Activated CD4-positive, alpha-beta T cell treated with anti-CD3 and anti-CD28 coated beads, Interleukin-2, amount 50 U/mL, for 24 hours (primary cell): ENCODE data around the gene EHD1.
"Not testable (repeated sequence)": the region's sequence is repeated elsewhere in the genome, so short reads cannot be mapped to it uniquely, and the experiment has no call there.

Experiments
- DNase-seq, 2 donors: peaks; one replicate each; pipeline ENCODE4 v3.0.0-alpha.2; 2020; ENCODE audit warnings: low read depth in 1 of 2, low spot score in 1 of 2

The EHD1 gene

DNA sequence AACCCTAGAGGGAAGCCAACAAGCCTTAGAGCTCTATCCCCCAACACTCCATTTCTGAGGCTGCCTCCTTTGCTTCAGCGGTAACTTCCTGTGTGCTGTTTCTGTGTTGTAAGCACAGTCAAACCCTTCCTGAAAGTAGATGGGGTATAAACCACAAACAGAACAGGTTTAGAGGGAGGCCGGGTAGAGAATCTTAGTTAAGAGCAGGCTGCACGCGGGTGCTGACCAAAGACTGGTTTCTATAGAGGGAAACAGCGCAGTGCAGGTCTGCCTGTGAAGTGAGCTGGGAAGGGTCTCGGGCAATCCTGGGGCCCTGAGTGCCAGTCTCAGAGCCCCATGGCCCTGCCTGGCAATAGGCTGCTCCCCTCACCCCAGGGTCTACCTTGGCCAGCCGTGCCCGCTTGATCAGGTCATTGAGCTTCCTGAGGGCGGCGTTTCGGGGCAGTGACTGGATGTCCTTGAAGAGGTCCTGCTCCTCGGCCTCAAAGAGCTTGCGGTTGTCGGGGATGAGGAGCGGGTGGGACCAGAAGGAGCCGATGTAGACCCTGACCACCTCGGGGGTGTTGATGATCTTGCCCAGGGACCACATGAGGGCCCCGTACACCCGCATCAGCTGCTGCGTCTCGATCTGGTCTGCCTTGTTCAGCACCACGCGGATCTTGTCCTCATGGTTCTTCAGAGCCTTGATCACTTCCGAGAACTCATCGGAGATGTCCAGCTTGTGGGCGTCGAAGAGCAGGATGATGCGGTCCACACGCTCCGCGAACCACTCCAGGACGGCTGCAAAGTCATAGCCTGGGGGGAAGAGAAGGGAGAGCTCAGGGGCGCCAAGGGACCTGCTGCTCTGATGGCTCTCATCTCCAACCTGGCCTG lies 18.6 kb downstream of the EHD1 start:
- peak in 1 of 2 donors; percentile 73 for DNase-seq

DNA sequence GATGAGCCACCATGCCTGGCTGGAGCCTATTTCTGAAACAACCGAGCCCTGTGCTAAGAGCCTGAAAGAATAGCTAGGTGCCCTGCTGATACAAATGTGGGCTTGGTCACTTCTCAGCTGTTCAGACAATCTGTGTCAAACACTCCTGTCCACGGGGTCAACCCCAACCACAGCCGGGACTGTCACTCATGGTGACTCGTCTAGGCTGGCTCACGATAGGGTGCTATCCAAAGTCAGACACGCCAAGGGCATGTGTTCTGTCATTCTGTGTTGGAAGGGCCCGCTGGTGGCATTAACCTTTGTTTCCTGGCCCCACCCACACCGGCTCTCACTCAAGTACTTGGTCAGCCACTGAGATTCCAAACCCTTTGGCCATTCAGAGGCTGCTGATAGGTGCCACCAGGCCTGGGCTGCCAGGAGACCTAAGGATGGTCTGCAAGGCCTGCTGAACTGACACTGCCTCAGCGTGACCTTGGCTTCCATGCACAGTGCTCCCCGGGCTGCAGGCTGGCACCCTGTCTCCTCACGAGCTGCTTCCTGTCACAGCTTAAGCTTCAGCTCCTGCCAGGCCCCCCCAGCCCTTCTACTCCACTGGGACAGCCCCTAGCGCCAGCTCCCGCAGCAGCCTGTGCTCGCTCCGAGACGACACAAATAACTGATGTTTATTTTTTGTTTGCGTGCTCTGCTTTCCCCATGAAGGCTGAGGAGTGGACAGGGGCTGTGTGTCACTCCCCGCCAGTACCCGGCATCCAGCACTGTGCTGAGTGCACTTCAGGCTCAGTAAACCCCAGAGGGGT lies 19.8 kb downstream of the EHD1 start:
- no peak for DNase-seq

DNA sequence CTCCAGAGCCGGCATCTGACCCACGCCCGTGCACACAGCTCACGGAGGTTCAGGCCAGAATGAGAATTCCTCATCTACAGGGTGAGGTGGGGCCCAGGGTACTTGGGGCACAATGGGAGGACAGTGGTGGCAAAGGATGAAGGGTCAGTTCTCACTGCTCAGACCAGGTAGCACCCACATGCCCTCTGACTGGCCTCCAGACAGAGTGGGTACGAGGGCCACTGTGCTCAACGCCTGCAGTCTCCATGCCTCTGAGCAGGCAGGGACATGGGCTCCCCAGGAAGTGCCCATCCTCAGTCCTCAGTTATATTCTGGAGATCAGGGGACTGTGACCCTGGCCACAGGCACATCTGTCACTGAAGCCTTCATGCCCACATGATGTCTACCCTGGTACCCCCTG lies 20.9 kb downstream of the EHD1 start:
- no peak for DNase-seq

DNA sequence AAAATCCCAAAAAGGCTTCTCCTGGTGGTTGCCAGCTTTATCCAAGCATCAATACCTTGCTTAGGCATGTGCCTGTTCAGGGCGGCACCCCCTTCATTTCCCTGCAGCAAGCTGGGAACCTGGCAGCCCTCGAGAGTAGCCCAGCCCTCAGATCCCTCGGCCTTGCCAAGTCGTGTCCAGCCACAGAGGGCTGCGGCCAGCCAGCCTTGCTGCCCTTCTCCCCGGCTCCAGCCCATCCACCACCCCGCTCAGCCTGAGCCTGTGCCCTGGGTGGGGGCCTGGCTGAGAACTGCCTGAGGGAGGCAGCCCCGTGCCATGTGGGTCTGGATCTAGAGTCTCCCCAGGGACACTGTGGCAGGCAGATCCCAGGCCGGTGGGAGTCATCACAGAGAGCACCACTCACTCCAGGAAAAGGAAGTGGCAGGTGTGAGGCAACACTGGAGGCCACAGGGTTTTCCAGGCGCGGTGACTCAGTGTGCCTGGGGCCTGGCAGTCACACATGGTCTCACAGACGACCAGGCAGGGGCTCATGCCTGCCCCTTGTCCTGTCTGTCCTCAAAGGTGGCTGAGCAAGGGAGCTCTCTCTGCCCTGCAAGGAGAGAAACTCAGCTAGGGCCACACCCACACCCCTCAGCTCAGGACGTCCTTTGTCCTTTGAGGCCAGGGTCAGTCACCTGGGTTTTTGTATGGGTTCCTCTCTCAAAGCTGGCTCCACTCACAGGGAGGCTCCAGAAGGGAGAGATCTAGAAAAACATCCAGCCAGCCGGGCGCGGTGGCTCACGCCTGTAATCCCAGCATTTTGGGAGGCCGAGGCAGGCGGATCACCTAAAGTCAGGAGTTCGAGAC lies 21.8 kb downstream of the EHD1 start:
- DNase-seq: peak in 1 of 2 donors; percentile 63

DNA sequence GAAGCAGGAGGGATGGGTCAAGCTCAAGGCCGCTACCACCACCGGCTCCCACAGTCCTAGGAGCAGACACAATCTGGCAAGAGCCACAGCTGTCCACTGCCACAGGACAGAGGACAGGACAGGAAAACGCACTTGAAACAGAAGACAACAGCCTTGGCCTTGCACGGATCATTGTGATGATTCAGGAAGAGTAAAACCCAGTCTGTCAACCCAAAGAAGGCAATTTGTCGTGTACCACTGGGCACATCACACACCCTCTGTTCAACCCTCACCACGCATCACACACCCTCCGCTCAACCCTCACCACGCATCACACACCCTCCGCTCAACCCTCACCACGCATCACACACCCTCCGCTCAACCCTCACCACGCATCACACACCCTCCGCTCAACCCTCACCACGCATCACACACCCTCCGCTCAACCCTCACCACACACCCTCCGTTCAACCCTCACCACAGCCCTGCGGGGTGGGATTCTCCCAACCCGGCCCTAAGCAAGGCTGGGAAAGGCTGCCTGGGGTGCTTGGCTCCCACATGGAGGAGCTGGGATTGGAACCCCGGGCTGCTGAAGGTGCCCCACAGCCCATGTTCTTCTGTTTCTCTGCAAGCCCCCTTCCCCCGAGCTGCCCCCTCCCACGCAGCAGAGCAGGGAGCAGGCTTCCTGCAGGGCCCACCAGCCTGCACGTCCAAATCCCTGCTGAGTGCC lies 22.7 kb downstream of the EHD1 start:
- DNase-seq: no peak

DNA sequence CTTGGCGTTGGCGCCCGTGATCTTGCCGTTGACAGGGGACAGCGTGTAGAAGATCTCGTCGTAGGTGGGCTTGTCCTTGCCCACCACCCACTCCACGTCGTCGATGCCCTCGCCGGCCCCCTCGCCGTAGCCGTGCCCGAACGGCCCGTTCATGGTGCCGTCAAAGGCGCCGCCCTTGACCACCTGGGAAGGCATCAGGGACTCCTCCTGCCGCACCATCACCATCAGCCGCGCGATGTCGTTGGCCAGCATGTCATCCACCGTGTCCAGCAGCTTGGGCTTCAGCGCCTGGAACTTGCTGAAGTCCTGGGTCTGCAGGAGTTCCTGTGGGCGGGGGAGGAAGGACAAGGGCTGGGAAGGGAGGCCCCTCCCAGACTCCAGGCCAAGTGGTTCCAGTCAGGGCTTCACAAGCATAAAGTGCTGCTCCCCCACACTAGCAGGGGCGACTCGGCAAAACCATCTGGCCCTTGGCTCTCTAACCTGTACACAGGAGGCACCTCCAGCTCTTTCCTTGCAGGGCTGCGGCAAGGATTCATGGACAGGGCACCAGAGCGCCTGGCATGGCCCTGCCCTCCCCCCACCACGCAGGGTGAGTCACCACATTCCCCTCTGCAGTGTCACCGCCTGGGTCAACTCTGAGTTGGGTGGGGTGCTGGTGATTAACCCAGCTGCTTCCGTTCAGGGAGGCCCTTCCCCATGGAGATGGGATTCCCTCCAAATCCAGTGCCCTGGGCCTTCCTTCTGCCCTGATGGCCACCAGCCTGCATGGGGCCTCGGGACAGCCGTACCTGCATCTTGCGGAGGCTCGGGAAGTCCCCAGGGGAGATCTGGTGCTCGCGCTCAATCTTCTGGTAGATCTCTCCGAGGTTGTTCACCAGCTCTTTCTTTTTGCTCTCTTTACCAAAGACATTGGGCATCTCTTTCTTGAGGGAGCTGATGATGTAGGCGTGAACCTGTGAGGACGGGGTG lies 23.6 kb downstream of the EHD1 start:
- DNase-seq: no peak

DNA sequence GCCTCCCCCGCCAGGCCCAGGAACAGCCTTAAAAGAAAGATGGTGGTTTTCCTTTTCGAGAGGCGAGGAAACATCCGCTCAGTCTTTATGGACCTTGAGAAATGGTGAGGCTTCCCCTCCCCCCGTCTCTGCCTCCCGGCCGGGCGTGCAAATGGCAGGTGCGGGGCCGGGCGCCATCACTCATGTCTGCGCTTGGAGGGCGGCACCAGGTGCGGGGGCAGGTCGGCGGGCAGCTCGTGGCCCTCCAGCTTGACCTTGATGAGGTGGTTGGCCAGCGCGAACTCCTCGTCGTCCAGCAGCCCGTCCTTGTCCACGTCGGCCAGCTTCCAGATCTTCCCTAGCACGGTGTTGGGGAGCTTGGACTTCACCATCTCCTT lies 24.3 kb downstream of the EHD1 start:
- no peak for DNase-seq

DNA sequence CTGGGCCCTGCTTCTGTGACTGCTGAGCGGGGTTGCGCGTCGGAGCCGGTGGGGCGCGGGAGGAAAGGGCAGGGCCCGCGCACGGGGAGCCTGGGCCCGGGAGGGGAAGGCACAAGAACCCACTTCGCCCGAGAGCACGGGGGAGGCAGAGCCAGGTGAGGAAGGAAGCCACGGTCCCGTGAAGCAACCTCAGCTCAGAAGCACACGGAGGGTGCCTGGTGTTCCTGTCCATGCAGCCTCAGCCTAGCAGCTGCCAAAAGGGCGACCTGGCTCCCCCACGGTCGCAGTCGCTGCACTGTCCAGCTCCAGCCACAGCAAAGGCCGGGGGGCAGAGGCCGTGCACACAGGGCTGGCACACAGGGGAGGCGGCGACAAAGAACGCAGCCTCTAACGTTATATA lies 24.7 kb downstream of the EHD1 start:
- DNase-seq: no peak

DNA sequence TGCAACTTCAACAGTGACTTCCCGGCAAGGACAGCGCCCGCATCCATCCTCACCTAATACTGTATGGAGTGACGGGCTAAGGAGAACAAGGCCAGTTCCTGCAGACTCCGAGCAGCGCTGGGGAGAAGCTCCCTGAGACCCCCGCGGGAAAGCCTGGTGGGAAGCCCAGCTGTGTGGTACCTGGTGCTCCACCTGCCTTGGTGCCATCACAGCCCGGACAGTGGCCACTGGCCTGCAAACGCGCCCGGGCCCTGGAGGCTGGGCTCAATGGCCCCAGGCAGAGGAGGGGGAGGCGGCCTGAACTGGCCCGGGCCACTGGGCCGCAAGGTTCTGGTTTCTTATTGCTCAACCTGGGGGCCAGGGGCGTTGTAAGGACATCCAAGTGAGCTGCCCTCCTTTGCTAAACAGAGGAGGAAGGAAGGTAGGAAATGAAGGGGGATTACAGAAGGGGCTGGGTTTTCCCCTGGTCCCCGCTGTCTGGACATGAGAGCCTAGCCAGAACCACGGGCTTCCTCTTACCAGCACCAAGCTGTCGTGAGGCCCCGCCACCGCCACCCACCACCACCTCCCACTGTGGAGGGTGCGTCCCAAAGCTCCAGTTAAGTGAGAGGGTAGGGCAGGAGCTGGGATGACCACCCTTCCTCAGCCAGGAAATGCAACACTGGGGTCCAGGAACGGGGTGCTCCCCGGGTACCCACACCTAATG lies 25.5 kb downstream of the EHD1 start:
- no peak for DNase-seq

DNA sequence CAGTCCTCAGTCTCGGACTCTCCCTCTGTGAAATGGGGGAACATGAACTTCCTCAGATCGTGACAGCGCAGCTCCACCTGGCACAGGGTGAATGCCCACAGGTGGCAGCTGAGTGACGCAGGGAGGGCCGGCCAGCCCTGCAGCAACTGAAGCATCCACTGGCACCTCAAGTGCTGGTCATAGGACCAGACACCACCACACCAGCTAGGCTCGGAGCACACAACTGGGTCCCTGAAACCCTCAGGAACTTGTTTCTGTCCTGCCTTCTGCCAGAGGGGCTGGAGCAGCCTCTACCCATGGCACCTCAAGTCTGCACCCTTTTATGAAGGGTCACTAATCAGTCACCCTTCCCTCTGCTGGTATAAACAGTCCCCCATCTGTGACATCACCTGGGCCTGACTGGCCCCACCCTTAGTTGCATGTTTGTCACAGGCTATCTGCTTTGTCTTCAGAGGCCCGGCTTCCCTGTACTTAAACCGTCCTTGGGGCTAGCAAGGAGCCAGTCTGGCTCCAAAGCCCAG lies 26.5 kb downstream of the EHD1 start:
- no peak for DNase-seq

DNA sequence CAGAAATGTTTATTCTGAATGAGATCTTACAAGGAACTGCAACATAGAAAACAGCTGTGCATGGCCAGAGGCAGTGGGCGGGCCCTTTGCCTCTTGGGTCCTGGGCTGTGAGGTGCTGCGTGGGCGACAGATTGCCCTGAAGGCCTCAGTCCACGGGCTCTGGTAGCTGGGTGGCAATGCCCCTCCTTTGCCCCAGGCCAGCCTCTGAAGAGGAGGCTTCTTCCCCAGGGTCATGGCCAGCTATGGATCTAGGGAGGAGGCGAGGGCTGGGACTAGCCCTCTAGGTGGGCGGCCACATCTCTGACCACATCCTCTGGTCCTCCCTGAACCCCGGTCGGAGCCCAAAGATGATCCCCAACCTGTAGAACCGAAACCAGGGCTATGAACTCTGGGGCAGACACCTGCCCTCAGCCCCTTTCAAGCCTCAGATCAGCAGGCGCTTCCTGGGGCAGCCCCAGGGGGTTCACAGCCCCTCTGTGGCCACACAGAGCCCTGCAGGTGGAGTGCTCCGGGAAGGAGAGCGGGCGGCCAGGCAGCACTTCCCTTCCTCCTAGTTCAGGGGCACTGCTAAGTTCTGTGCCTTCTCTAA lies 27.3 kb downstream of the EHD1 start:
- no peak for DNase-seq

DNA sequence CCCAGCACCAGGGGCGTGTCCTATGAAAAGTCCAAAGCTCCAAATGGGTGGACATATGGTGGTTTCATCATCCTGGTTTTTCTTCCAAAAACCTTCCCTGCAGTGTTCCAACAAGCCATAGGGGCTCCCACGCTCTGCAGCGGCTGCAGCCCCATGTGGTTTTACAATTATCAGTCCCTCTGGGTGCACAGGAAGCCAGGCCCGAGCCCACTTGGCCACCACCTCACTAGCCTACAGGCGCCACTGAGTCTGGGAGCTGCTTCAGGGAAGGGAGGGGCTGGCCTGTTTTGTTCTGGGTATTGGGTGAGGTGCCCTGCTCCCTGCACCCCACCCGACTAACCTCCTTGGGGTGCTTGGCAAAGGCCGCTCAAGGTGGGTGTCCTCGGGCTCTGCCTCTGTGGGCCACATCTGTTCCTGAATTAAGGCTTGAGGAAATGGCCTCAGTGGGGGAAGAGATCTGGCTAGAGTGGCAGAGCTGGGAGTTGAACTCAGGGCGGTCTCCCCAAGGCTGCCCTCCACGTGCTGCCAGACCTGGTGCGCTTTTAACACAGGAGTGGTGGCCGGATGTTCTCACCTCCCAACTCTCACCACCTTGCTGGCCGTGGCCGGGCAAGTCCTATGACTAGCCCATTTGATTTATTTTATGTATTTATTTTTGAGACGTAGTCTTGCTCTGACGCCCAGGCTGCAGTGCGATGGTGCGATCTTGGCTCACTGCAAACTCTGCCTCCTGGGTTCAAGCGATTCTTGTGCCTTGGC lies 28.6 kb downstream of the EHD1 start:
- DNase-seq: no peak

DNA sequence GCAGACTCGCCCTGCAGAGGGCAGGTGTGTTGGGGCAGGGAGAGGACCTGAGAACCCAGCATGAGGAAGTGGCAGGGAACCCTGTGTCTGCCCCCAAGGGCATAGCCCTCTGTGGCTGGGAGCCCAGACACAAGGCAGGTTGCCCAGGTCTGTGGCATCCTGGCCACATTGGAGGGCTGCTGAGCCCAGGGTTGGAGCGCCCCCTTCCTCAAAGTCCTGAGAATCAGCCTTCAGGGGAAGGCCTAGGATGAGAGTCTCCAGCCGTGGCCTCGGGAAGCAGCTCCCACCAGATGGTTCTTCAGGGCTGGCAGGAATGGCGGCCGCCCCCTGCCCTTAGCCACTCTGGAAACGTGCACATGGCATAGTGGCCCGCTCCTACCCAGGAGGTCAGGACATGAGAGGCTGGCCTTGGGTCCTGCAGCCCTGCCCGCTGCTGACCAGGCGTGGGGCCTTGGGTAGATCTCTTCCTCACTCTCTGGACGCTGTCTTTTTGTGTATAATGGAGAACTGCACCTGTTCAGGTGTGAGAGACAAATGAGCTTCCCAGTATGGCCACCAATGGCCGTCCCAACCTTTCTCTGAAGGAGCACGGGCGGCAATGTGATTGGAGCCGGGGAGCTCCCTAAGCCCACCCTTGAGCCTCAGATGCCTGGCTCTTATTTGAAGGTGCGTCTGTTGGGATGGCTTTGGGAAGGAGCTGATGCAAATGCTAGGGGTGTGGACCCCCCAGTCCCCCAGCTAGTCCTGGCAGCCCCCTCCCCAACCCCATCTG lies 29.4 kb downstream of the EHD1 start:
- no peak for DNase-seq

DNA sequence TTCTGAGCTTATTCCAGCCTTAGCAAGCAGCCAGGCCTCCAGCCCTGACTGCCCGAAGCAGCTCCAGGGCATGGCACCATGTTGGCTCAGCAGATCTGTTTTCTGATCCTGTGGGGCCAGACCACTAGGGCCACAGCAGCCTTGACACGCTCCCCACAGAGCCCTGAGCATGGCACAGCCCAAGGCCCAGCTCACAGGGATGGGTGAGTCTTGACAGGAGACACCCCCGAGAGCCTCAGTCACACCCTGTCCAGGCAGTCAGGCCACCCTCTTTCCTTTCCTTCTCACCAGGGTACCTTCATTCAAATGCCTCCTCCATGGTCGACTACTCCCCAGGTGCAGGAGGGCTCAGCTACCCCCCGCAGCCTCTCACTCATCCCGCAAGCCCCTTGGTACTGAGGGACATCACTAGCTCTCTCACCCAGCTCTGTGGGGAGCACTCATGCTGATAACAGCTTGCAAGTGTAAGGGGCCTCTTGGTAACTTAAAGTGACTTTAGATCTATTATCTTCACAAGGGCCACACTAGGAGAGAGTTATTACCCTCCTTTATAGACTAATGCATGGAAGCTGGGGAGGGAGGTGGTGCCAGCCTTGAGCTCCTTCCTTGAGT lies 30.1 kb downstream of the EHD1 start:
- no peak for DNase-seq

DNA sequence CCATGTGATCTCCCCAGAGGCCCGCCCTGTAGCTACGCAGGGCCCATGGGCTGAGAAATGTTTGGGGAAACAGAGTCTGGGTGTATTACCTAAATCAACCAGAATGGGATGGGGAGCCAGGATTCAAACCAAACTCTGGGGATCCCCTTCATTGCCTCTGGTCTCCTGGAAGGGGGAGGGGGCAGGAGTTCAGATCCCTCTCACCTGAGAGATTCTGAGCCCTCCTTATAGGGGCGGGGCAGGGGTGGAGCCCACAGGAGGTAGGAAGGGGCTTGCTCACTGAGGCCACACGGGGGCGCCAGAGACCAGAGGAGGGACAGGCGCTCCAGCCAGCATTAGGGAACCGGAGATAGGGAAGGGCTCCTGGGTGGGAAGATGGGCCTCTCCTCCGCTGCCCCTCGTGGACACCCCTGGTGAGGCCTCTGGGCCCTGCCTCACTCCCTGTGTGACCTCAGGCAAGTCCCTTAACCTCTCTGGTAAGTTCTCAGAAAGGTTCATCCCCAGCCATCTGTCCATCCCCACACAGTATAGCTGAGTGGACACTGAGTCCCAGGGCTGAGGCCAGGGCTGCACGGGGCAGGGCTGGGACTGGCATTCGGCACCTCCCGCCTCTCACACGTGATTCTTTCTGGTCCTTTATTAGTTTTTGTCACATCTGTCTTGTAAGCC lies 31.3 kb downstream of the EHD1 start:
- peak; percentile 89 for DNase-seq

DNA sequence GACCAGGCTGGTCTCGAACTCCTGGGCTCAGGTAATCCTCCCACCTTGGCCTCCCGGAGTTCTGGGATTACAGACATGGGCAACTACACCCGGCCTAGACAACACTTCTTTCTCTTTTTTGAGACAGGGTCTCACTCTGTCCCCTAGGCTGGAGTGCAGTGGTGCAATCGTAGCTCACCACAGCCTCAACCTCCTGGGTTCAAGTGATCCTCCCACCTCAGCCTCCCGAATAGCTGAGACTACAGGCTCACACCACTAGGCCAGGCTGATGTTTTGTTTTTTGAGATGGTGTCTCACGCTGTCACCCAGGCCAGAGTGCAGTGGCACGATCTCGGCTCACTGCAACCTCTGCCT lies 32.7 kb downstream of the EHD1 start:
- DNase-seq: not testable (repeated sequence)
